GM12891 (cell line): ENCODE data around the gene ETS1.

Experiments used
- DNase-seq: peaks from one replicate; pipeline ENCODE4 v3.0.0; 2011; ENCODE audit warnings: low spot score; ENCODE audit not compliant: insufficient read length
- FAIRE-seq: peaks from 2 replicates; lab custom pipeline; 2011; peaks lifted over from hg19 to GRCh38; lab: Jason Lieb, UNC
- PAX5 ChIP-seq: IDR thresholded peaks from 2 replicates; pipeline ENCODE4 v1.6.1; 2011; ENCODE audit warnings: low read length, moderate library complexity, mild to moderate bottlenecking; ENCODE audit not compliant: insufficient read depth, severe bottlenecking
- POLR2A ChIP-seq: IDR thresholded peaks from 2 replicates; pipeline ENCODE4 v1.6.1; 2011; ENCODE audit warnings: low read depth, low read length, control low read depth
- POLR2AphosphoS5 ChIP-seq: IDR thresholded peaks from 2 replicates; pipeline ENCODE4 v1.6.1; 2011; ENCODE audit warnings: low read depth, low read length, control low read depth
- POU2F2 ChIP-seq: IDR thresholded peaks from 2 replicates; pipeline ENCODE4 v1.6.1; 2011; ENCODE audit warnings: low read depth, mild to moderate bottlenecking, control low read depth, low read length, moderate library complexity
- SPI1 ChIP-seq: IDR thresholded peaks from 2 replicates; pipeline ENCODE4 v1.6.1; 2011; ENCODE audit warnings: low read depth, low read length, control low read depth
- TAF1 ChIP-seq: IDR thresholded peaks from 2 replicates; pipeline ENCODE4 v1.6.1; 2011; ENCODE audit warnings: low read depth, low read length, control low read depth

The ETS1 gene

DNA sequence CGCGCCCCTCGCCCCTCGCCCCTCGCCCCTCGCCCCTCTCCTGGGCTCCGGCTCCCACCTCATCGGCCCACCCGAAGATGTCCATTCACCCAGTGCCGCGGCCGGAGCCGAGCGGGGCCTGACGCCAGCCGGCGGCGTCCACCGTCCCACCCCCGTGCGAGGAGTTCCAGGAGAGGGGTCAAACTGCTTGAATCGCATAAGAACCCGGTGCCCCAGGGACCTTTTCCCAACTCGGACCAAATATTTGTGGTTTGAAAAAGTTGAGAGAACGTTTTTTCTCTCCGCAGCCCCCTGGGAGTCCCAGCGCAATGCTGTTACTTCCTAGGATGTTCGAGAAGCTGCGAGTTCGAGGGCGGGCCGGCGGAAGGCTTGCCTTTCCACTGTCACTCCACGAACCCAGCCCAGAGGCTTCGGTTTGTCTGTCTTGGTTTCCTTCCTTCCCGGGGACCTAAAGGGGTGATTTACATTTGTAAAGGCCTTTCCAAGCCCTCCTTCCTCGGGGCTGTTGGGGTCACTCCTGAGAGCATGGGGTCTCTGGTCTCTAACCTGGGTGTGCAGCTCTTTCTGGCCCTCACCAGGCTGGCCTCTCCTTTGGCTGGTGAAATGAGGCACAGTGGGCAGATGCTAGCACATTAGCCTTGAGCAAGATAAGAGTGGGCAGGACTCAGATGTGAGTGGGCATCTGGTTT is 38.0 kb downstream of the ETS1 start:
- TF ChIP-seq PAX5 = no peak
- no peak for TF ChIP-seq TAF1
- no peak for TF ChIP-seq POLR2AphosphoS5
- TF ChIP-seq POLR2A = no peak
- TF ChIP-seq SPI1 = no peak
- no peak for TF ChIP-seq POU2F2
- FAIRE-seq (peak; percentile 79), DNase-seq (no peak)

GRCh38 chr11:128548649-128549255 is 38.6 kb downstream of the ETS1 start:
- FAIRE-seq (peak; percentile 72), DNase-seq (no peak)
- TF ChIP-seq SPI1 (peak; percentile 64), PAX5 (no peak)

- DNase-seq (no peak), FAIRE-seq (peak; percentile 9)
- TF ChIP-seq POLR2AphosphoS5 = no peak
Observed at GRCh38 chr11:128547946-128548648, 39.3 kb downstream of the ETS1 start.

DNA sequence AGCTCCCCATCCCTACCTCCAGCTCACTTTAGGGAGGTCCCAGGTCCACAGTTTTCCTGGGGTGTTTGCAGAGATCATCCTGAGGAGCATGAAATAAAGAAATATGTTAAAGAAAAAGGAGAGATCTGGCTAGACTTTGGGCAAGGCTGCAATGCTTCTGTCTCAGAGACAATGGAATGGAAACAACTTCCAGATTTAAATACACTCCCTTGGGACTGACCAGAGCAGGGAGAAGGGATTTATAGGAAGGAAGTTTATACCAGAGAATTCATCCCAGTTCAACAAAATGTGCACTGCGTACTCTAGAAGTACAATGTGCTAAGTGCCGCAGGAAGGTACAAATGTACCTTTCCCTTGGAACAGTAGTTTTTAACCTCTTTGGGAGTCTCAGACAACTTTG is 40.4 kb downstream of the ETS1 start:
- TF ChIP-seq SPI1 (no peak), POLR2AphosphoS5 (no peak), POU2F2 (no peak), TAF1 (no peak), POLR2A (no peak)
- FAIRE-seq = no peak
- no peak for DNase-seq

GRCh38 chr11:128544471-128545051 is 42.8 kb downstream of the ETS1 start:
- TF ChIP-seq SPI1 (no peak), POLR2AphosphoS5 (no peak), TAF1 (no peak), POU2F2 (no peak), POLR2A (no peak), PAX5 (no peak)
- DNase-seq (no peak), FAIRE-seq (peak; percentile 56)

GRCh38 chr11:128540469-128540868 is 46.9 kb downstream of the ETS1 start:
- TF ChIP-seq TAF1 (no peak), POLR2A (no peak), PAX5 (no peak), POLR2AphosphoS5 (no peak), POU2F2 (no peak), SPI1 (no peak)
- FAIRE-seq = no peak
- no peak for DNase-seq

DNA sequence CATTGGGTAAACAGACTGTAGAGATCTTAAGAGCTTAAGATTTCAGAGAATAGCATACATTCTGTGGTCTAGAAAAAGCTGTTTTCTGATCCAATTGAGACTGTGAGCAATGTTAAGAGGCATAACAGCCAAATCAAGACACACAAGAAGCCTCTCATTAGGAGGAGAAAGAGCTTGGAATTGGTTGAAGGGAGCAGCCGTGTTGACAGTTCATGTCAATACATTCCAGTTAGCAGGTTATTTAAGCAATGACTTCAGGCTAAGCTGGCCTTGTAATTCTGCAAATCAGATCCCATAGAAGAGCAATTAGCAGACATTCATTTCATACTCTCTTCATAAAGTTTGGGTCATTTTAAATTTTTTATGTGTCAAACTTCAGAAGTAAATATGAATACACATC is 50.9 kb downstream of the ETS1 start:
- TF ChIP-seq POLR2AphosphoS5 (no peak), POU2F2 (no peak), SPI1 (no peak), PAX5 (no peak), POLR2A (no peak), TAF1 (no peak)
- FAIRE-seq (no peak), DNase-seq (no peak)

DNA sequence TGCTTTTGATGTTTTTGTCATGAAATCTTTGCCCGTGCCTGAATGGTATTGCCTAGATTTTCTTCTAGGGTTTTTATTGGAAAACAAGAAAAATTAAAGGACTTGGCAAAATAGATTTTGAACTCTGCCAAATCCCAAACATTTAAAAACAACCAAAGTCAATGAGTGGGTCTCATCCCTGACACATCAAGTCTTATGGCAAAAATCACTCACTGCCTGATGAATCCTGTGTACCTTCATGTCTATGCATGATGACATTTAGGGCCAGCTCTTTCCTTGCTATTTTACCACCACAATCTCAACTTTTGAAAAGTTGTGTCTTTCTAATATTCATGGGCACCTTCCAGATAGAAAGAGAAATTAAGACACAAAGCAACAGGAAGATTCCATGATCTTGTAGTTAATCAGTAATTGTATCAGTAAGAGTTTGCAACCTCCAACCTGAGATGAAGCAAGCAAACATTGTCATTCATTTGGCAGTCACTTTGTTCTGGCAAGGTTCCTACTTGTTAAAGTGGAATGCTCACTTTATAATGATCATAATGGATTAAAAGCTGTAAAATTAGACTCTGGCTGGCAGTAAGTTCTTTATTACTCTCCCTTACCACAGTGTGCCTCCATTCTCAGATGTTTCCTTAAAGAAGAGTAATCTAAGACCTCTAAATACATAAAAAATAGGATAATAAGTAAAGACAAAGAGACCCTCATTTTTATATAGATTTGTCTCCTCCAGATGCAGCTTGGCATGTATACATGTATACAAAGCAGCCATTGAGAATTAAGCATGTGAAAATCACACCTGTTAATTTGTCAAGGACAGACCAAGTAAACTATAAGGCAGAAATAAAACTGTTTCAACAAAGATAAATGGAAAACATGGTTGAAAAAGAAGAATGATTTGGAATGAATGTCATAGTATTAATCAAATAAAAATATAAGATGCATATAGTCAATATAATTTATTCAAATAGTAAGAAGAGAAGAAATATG is 51.6 kb downstream of the ETS1 start:
- DNase-seq (no peak), FAIRE-seq (no peak)
- TF ChIP-seq POU2F2 = no peak
- TF ChIP-seq TAF1 = no peak
- TF ChIP-seq PAX5 = no peak
- no peak for TF ChIP-seq POLR2A
- TF ChIP-seq POLR2AphosphoS5 = no peak
- TF ChIP-seq SPI1 = no peak

DNA sequence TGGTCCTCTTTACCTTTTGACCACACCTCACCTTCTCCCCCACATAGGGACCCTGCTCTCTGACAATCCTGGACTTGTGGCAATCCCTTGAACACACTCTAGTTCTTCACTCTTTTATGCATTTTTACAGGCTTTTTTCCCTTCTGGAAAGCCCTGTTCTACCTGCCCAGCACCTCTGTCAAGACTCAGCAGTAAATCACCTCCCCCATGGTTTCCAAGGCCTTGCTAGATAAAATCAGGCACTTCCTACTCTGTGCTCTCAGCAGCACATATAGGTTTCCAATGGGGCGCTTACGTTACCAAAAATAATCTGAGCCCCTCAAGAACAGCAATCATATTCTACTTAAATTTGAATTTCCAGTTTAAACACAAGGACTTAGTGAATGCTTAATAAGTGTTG is 53.9 kb downstream of the ETS1 start:
- TF ChIP-seq PAX5 = no peak
- TF ChIP-seq POLR2A = no peak
- no peak for TF ChIP-seq TAF1
- TF ChIP-seq SPI1 = no peak
- no peak for FAIRE-seq
- DNase-seq = no peak

- no peak for FAIRE-seq
- no peak for DNase-seq
- TF ChIP-seq SPI1 (no peak), POU2F2 (no peak), POLR2AphosphoS5 (no peak), POLR2A (no peak), PAX5 (no peak), TAF1 (no peak)
Observed at GRCh38 chr11:128532572-128533091, 54.7 kb downstream of the ETS1 start.
